ENCODE measurements around the gene ATAD1.

- TF ChIP-seq CTCF (conservative IDR thresholded peaks at IDR 0.05; ENCODE audit: low read depth, low read length) (no peak), EZH2 (IDR thresholded peaks at IDR 0.05; ENCODE audit: borderline replicate concordance, low read depth, low read length, poor library complexity, severe bottlenecking) (no peak)
Measured at GRCh38 chr10:87767253-87767652, 50.8 kb downstream of the ATAD1 start.
